RWPE2 (cell line): Measurements from ENCODE around the gene KCTD17.

Source experiments
- ATAC-seq: fragments of 200-7000 bp; cut with Tn5 transposase; 3 replicates; pipeline ENCODE4 v1.9.1; 2021; ENCODE audit warnings: low read depth
- DNase-seq: peaks from one replicate; pipeline ENCODE4 v3.0.0-alpha.2; 2020; ENCODE audit warnings: low spot score
- H3K27ac ChIP-seq: fragments of 450-650 bp; 2 replicates; pipeline ENCODE4 v1.5.1; 2017; ENCODE audit warnings: mild to moderate bottlenecking; ENCODE audit not compliant: poor library complexity, severe bottlenecking
- H3K27me3 ChIP-seq: fragments of 250-450 bp; sonication (Bioruptor Pico); 2 replicates; pipeline ENCODE4 v1.5.1; 2021; ENCODE audit warnings: mild to moderate bottlenecking, moderate library complexity; ENCODE audit not compliant: insufficient read depth, poor library complexity, severe bottlenecking
- H3K36me3 ChIP-seq: fragments of 250-450 bp; sonication (Bioruptor Pico); 2 replicates; pipeline ENCODE4 v1.5.1; 2020; ENCODE audit warnings: low read depth, mild to moderate bottlenecking, moderate library complexity
- H3K4me1 ChIP-seq: fragments of 250-450 bp; sonication (Bioruptor Pico); 2 replicates; pipeline ENCODE4 v1.5.1; 2021; ENCODE audit warnings: mild to moderate bottlenecking, moderate library complexity; ENCODE audit not compliant: insufficient read depth, poor library complexity, severe bottlenecking
- H3K4me3 ChIP-seq: fragments of 250-450 bp; sonication (Bioruptor Pico); 2 replicates; pipeline ENCODE4 v1.5.1; 2021; ENCODE audit warnings: mild to moderate bottlenecking, moderate library complexity; ENCODE audit not compliant: severe bottlenecking
- H3K9me3 ChIP-seq: fragments of 250-450 bp; sonication (Bioruptor Pico); 2 replicates; pipeline ENCODE4 v1.5.1; 2021; ENCODE audit warnings: mild to moderate bottlenecking, moderate library complexity; ENCODE audit not compliant: severe bottlenecking
- TF ChIP-seq, protein P1 (sequence below): fragments of 450-650 bp; IDR thresholded peaks from one replicate; pipeline ENCODE4 v1.5.1; 2017; ENCODE audit warnings: mild to moderate bottlenecking, moderate library complexity; ENCODE audit not compliant: poor library complexity, severe bottlenecking

KCTD17 gene

DNA sequence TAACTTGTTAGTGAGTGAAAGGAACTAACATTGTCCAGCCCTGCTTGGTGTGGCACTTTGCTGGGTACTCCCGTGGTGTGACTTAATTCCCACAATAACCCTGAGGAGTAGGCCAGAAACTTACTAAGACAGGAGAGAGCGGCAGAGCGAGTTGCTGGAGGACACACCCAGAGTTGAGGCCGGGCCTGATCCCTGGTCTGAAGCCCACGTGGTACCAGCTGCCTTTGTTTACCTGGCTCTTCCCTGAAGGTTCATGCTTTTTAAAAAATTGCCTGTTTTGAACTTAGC is 31.4 kb upstream of the KCTD17 start:
- Histone ChIP-seq H3K36me3 (peaks cover 30% of the 10 kb centered on the region), H3K4me3 (peak overlapping the region; percentile 93), H3K27ac (peak overlapping the region; percentile 57), H3K4me1 (no peaks in the 10 kb centered on the region), H3K9me3 (no peaks in the 10 kb centered on the region), H3K27me3 (no peaks in the 10 kb centered on the region)
- ATAC-seq: peak; percentile 53
- TF ChIP-seq, protein P1, sequence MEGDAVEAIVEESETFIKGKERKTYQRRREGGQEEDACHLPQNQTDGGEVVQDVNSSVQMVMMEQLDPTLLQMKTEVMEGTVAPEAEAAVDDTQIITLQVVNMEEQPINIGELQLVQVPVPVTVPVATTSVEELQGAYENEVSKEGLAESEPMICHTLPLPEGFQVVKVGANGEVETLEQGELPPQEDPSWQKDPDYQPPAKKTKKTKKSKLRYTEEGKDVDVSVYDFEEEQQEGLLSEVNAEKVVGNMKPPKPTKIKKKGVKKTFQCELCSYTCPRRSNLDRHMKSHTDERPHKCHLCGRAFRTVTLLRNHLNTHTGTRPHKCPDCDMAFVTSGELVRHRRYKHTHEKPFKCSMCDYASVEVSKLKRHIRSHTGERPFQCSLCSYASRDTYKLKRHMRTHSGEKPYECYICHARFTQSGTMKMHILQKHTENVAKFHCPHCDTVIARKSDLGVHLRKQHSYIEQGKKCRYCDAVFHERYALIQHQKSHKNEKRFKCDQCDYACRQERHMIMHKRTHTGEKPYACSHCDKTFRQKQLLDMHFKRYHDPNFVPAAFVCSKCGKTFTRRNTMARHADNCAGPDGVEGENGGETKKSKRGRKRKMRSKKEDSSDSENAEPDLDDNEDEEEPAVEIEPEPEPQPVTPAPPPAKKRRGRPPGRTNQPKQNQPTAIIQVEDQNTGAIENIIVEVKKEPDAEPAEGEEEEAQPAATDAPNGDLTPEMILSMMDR: no peak
- DNase-seq: no peak

DNA sequence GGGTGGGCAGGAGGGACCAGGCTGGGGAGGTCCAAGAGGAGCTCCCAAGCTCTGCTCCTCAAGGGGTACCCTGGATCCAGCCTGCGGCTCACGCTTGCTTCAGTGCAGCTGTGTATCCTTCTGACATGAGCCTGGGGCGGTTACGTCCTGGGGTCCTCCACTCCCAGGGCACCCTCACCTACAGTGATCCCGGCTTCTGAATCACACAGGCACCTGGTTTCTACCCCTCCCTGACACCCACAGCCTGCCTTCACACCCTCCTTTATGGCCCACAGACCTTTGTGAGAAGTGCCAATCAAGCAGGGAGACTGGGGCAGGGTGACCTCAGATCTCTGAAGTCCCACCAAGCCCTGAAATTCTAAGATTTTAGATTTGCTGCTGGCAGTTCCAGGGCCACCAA is 30.5 kb upstream of the KCTD17 start:
- no peak for ATAC-seq

DNA sequence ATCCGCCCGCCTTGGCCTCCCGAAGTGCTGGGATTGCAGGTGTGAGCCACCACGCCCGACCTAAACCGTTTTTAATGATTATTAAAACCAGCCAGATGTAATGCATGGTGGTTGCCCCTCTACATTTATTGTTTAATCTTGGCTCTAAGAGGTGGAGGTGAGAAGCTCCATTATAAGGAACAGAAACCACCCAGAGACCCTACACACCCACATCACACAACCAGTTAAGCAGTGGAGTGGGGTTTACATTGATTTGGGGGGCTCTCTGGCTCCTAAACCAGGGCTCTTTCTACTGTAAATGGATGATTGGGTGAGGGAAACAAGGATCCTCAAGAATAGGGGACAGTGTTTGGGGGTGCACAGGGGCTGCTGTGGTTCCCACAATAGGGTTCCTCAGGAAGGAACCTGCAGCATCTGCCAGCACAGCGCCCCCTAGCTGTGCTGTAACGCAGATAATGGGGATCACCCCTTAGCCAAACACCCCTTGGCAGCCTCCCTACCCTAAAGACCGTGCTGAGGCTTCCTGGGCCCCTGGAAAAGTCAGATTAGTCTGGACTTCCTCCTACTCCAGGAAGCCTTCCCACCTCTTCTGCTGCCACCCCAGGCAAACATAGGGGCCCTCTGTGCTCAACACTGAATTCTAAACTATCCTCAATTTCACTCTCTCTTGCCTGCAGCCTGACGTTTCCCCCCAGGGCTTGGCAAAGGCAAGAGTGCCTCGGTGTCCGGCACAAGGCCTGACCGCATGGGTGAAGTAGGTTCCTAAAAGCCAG is 29.6 kb upstream of the KCTD17 start:
- H3K36me3 ChIP-seq: peaks cover 47% of the 10 kb centered on the region
- ATAC-seq (no peak), DNase-seq (no peak)
- TF ChIP-seq, protein P1: peak; percentile 75
- H3K27me3 ChIP-seq: no peaks in the 10 kb centered on the region
- no peak overlapping the region for H3K27ac ChIP-seq
- H3K4me1 ChIP-seq: no peaks in the 10 kb centered on the region
- H3K4me3 ChIP-seq: no peak overlapping the region
- H3K9me3 ChIP-seq: no peaks in the 10 kb centered on the region

More for the DNA sequence above, 30.5 kb upstream of the KCTD17 start:
- H3K27me3 ChIP-seq: no peaks in the 10 kb centered on the region
- H3K27ac ChIP-seq: peak overlapping the region; percentile 57
- H3K4me1 ChIP-seq: no peaks in the 10 kb centered on the region
- no peak for DNase-seq
- TF ChIP-seq, protein P1: no peak
- no peaks in the 10 kb centered on the region for H3K9me3 ChIP-seq
- H3K4me3 ChIP-seq: no peak overlapping the region
- peaks cover 40% of the 10 kb centered on the region for H3K36me3 ChIP-seq

DNA sequence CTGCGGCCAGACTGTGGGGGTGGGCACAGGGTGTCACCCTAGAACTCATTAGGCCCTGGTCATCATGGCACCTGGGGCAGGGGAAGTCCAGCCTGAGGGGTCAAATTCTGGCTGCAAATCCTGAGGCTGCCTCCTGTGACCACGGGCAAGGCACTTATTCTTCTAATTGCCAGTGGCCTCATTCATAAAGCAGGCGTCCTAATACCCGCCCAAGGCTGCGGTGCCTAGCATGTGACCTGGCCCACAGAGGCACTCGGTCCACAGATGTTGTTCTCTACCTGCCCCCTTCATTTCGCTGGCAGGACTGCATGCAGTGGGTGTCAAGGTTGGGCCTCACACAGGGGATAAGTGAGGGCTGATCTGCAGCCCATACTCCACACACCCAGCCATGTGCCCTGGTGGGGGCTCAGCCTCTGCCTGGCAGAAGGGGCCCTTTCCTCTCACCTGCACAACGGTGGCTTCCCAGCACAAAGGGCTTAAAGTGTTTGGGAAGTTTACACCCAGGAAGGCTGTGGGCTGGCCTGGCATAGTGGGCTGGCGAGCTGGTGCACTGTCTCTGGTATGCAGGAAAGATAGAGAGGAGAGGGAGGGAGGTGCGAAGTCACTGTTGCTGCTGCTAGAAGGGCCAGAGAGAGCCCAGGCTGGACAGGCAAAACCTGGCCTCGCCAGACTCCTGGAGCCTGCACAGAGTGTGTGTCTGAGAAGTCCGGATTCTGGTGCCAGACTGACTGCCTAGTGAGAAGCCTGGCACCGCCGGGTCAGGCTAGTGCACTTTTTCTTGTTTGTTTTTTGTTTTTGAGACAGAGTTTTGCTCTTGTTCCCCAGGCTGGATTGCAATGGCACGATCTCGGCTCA is 28.8 kb upstream of the KCTD17 start:
- Histone ChIP-seq H3K4me1 (no peaks in the 10 kb centered on the region), H3K27ac (no peak overlapping the region), H3K9me3 (no peaks in the 10 kb centered on the region), H3K36me3 (peaks cover 50% of the 10 kb centered on the region), H3K27me3 (no peaks in the 10 kb centered on the region), H3K4me3 (no peak overlapping the region)
- no peak for DNase-seq
- TF ChIP-seq, protein P1: no peak
- ATAC-seq: no peak
